GM12872 (cell line): Measurements from ENCODE around the gene SARDH.

Experiments
- CTCF ChIP-seq: IDR thresholded peaks from 3 replicates; pipeline ENCODE4 v1.5.1; 2011; ENCODE audit warnings: low read depth, mild to moderate bottlenecking, low read length, moderate library complexity; ENCODE audit not compliant: insufficient read depth

Gene SARDH

GRCh38 chr9:133642708-133643361, 95.3 kb downstream of the SARDH start:
- TF ChIP-seq CTCF: no peak

GRCh38 chr9:133641861-133642595, 96.1 kb downstream of the SARDH start:
- TF ChIP-seq CTCF: no peak

- TF ChIP-seq CTCF: no peak
Observed at GRCh38 chr9:133641396-133641655, 96.8 kb downstream of the SARDH start.

GRCh38 chr9:133640580-133641395, 97.4 kb downstream of the SARDH start:
- TF ChIP-seq CTCF: no peak

GRCh38 chr9:133640160-133640559, 98.0 kb downstream of the SARDH start:
- TF ChIP-seq CTCF: no peak

DNA sequence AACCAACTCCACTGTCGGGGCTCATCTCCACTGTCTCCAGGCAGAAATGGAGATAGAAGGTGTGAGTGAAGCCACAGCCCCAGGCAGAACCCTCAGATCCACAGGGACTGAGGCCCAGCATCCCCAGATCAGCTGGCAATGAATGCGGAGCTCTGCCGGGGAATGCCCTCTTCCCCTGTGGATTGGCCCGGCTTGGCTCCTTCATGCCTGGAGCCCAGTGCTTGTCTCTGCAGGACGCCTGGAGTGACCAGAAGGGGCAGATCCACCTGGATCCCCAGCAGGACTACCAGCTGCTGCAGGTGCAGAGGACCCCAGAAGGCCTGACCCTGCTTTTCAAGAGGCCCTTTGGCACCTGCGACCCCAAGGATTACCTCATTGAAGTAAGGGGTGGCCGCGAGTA, 98.5 kb downstream of the SARDH start:
- TF ChIP-seq CTCF: no peak

- TF ChIP-seq CTCF: no peak
Observed at GRCh38 chr9:133638711-133639110, 99.4 kb downstream of the SARDH start.
